Trophoblast cell (in vitro differentiated cells and primary cell): ENCODE results near the gene UCHL1.
"Not testable (repeated sequence)": the region's sequence is repeated elsewhere in the genome, so short reads cannot be mapped to it uniquely, and the experiment has no call there.

ENCODE experiments used
- DNase-seq, 2 donors: peaks; one replicate each; pipeline ENCODE4 v3.0.0-alpha.2; 2016
- H2AFZ ChIP-seq: 2 replicates; pipeline ENCODE4 v1.6.1; 2013; ENCODE audit warnings: low read length, moderate library complexity, mild to moderate bottlenecking; ENCODE audit not compliant: insufficient read depth, poor library complexity
- H2AK5ac ChIP-seq: 2 replicates; pipeline ENCODE4 v1.6.1; 2013; ENCODE audit warnings: mild to moderate bottlenecking, low read length
- H2BK120ac ChIP-seq: 2 replicates; pipeline ENCODE4 v1.6.1; 2013; ENCODE audit warnings: low read length, mild to moderate bottlenecking, moderate library complexity; ENCODE audit not compliant: insufficient read depth, poor library complexity
- H2BK12ac ChIP-seq: 2 replicates; pipeline ENCODE4 v1.6.1; 2013; ENCODE audit warnings: mild to moderate bottlenecking, low read length, moderate library complexity
- H2BK5ac ChIP-seq: 2 replicates; pipeline ENCODE4 v1.6.1; 2013; ENCODE audit warnings: low read length, low read depth, moderate library complexity, mild to moderate bottlenecking; ENCODE audit not compliant: poor library complexity
- H3K14ac ChIP-seq: 2 replicates; pipeline ENCODE4 v1.6.1; 2013; ENCODE audit warnings: mild to moderate bottlenecking, low read length
- H3K18ac ChIP-seq: 2 replicates; pipeline ENCODE4 v1.6.1; 2013; ENCODE audit warnings: mild to moderate bottlenecking, low read length
- H3K23ac ChIP-seq: 2 replicates; pipeline ENCODE4 v1.6.1; 2013; ENCODE audit warnings: low read length
- H3K27ac ChIP-seq: 2 replicates; pipeline ENCODE4 v1.5.1; 2013; ENCODE audit warnings: low read depth, mild to moderate bottlenecking, inconsistent platforms, low read length, moderate library complexity
- H3K27me3 ChIP-seq: 2 replicates; pipeline ENCODE4 v1.6.1; 2013; ENCODE audit warnings: inconsistent platforms, mild to moderate bottlenecking, low read length, moderate library complexity; ENCODE audit not compliant: insufficient read depth
- H3K36me3 ChIP-seq, 2 experiments: 1 replicate in 1 of 2; 2 replicates in 1 of 2; pipeline ENCODE4 v1.6.1; 2013; ENCODE audit warnings: low read length in 2 of 2, mild to moderate bottlenecking in 2 of 2, moderate library complexity in 1 of 2; ENCODE audit not compliant: insufficient read depth in 2 of 2, control insufficient read depth in 1 of 2
- H3K4ac ChIP-seq: 2 replicates; pipeline ENCODE4 v1.6.1; 2013; ENCODE audit warnings: low read depth, mild to moderate bottlenecking, low read length, moderate library complexity
- H3K4me1 ChIP-seq, 2 experiments: 1 replicate in 1 of 2; 2 replicates in 1 of 2; pipeline ENCODE4 v1.6.1; 2013; ENCODE audit warnings: low read length in 2 of 2, mild to moderate bottlenecking in 2 of 2, moderate library complexity in 1 of 2; ENCODE audit not compliant: insufficient read depth in 2 of 2, control insufficient read depth in 1 of 2
- H3K4me2 ChIP-seq: 2 replicates; pipeline ENCODE4 v1.6.1; 2013; ENCODE audit warnings: inconsistent platforms, mild to moderate bottlenecking, low read length, moderate library complexity
- H3K4me3 ChIP-seq: 2 replicates; pipeline ENCODE4 v1.5.1; 2013; ENCODE audit warnings: mild to moderate bottlenecking, low read depth, low read length, inconsistent platforms
- H3K79me1 ChIP-seq: one replicate; pipeline ENCODE4 v1.6.1; 2013; ENCODE audit warnings: low read length
- H3K79me2 ChIP-seq: 2 replicates; pipeline ENCODE4 v1.6.1; 2013; ENCODE audit warnings: low read length, mild to moderate bottlenecking; ENCODE audit not compliant: control insufficient read depth, insufficient read depth, poor library complexity
- H3K9ac ChIP-seq: 2 replicates; pipeline ENCODE4 v1.6.1; 2013; ENCODE audit warnings: mild to moderate bottlenecking, low read length
- H3K9me3 ChIP-seq: 2 replicates; pipeline ENCODE4 v1.6.1; 2013; ENCODE audit warnings: low read depth, mild to moderate bottlenecking, control low read depth, inconsistent platforms, low read length; ENCODE audit not compliant: insufficient read depth
- H4K12ac ChIP-seq: 2 replicates; pipeline ENCODE4 v1.6.1; 2013; ENCODE audit warnings: low read depth, mild to moderate bottlenecking, low read length, moderate library complexity
- H4K8ac ChIP-seq: 2 replicates; pipeline ENCODE4 v1.6.1; 2013; ENCODE audit warnings: low read depth, mild to moderate bottlenecking, low read length, moderate library complexity
- H4K91ac ChIP-seq: one replicate; pipeline ENCODE4 v1.6.1; 2013; ENCODE audit warnings: low read depth, mild to moderate bottlenecking, low read length, moderate library complexity
- WGBS: extraction: QIAGEN DNeasy Blood & Tissue Kit; methylation state at CpG from one replicate; pipeline ENCODE4 v1.1.7; 2013; ENCODE audit warnings: missing lambda C conversion rate; ENCODE audit not compliant: insufficient read length, insufficient coverage; ENCODE audit errors: extremely low coverage; 5-methylcytosine and 5-hydroxymethylcytosine counted together

Gene UCHL1

DNA sequence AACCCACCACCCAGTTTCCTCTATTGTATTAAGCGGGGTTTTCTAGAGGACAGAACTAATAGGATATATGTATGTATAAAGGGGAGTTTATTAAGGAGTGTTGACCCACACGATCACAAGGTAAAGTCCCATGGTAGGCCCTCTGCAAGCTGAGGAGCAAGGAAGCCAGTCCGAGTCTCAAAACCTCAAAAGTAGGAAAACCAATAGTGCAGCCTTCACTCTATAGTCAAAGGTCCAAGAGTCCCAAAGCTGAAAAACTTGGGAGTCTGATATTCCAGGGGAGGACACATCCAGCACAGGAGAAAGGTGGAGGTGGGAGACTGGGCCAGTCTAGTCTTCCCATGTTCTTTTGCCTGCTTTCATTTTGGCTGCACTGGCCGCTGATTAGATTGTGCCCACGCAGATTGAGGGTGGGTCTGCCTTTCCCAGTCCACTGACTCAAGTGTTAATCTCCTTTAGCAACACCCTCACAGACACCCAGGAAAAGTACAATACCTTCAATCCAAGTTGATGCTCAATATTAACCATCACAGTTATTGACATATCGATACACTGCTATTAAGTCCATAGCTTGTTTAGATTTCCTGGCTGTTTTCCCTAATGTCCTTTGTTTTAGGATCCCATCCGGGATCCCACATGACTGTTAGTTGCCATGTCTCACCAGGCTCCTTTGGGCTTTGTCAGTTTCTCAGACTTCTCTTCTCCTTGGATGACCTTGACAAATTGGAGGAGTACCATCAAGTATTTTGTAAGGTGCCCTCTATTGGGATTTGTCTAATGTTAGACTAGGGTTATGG, 12.2 kb downstream of the UCHL1 start:
- H3K4me1 ChIP-seq: no peaks in the 10 kb centered on the region
- no peak overlapping the region for H2BK120ac ChIP-seq
- H3K14ac ChIP-seq: no peak overlapping the region
- DNase-seq: no peak
- H3K4me2 ChIP-seq: no peak overlapping the region
- H2BK5ac ChIP-seq: no peak overlapping the region
- no peaks in the 10 kb centered on the region for H3K27me3 ChIP-seq
- H4K8ac ChIP-seq: no peak overlapping the region
- no peak overlapping the region for H3K9ac ChIP-seq
- H3K4me3 ChIP-seq: no peak overlapping the region
- H3K4ac ChIP-seq: no peak overlapping the region
- no peaks in the 10 kb centered on the region for H3K79me1 ChIP-seq
- no CpG with 5 or more reads among the region's 7 CpGs for WGBS
- H2AFZ ChIP-seq: no peak overlapping the region
- no peak overlapping the region for H2BK12ac ChIP-seq
- H2AK5ac ChIP-seq: no peak overlapping the region
- no peak overlapping the region for H3K18ac ChIP-seq
- H3K27ac ChIP-seq: no peak overlapping the region
- H3K23ac ChIP-seq: no peak overlapping the region
- H3K79me2 ChIP-seq: no peaks in the 10 kb centered on the region
- H3K9me3 ChIP-seq: no peaks in the 10 kb centered on the region
- H3K36me3 ChIP-seq: peaks cover 0 to 3% of the 10 kb centered on the region in 2 experiments
- no peak overlapping the region for H4K12ac ChIP-seq
- no peak overlapping the region for H4K91ac ChIP-seq

DNA sequence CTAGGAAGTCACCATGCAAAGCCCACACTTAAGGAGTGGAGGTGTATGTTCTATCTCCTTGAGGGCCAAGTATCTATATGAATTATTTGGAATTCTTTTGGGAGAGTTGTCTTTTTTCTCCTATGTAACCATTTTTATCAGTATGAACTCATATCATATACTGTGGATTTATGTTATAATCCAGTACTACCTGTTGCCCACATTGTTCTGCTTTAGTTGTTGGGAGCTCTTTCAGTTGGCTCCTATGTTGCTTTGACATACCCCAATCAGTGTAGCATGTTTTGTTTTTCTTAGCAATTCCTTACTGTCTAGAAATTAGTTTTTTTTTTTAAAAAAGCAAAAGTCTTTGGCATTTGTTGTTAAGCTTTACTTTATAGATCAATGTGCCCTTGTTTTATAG, 13.0 kb downstream of the UCHL1 start:
- H2BK5ac ChIP-seq: no peak overlapping the region

DNA sequence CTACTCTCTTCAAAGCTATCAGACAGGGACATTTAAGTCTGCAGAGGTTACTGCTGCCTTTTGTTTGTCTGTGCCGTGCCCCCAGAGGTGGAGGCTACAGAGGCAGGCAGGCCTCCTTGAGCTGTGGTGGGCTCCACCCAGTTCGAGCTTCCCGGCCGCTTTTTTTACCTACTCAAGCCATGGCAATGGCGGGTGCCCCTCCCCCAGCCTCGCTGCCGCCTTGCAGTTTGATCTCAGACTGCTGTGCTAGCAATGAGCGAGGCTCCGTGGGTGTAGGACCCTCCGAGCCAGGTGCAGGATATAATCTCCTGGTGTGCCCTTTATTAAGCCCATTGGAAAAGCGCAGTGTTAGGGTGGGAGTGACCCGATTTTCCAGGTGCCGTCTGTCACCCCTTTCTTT, 19.2 kb downstream of the UCHL1 start:
- H3K9me3 ChIP-seq, H3K9ac ChIP-seq, H2BK5ac ChIP-seq, H3K27ac ChIP-seq, H4K12ac ChIP-seq, H3K18ac ChIP-seq, H3K4ac ChIP-seq, H3K79me2 ChIP-seq, H3K4me1 ChIP-seq, H3K79me1 ChIP-seq, H2BK12ac ChIP-seq, H3K4me2 ChIP-seq, H3K14ac ChIP-seq, DNase-seq, H2AFZ ChIP-seq, H3K4me3 ChIP-seq, H2BK120ac ChIP-seq, H3K23ac ChIP-seq, H2AK5ac ChIP-seq, H3K36me3 ChIP-seq, H4K8ac ChIP-seq, H3K27me3 ChIP-seq, H4K91ac ChIP-seq: not testable (repeated sequence)
- WGBS: no CpG with 5 or more reads among the region's 13 CpGs

More for the DNA sequence above, 13.0 kb downstream of the UCHL1 start:
- Histone ChIP-seq H3K27ac (no peak overlapping the region), H2AK5ac (no peak overlapping the region), H2BK120ac (no peak overlapping the region), H4K8ac (no peak overlapping the region), H3K4me1 (no peaks in the 10 kb centered on the region), H2AFZ (no peak overlapping the region), H4K91ac (no peak overlapping the region), H3K36me3 (peaks cover 0 to 2% of the 10 kb centered on the region in 2 experiments), H3K23ac (no peak overlapping the region), H3K79me2 (no peaks in the 10 kb centered on the region), H3K9me3 (no peaks in the 10 kb centered on the region), H4K12ac (no peak overlapping the region), H3K4ac (no peak overlapping the region), H3K9ac (no peak overlapping the region), H3K14ac (no peak overlapping the region), H3K4me2 (no peak overlapping the region), H3K4me3 (no peak overlapping the region), H3K79me1 (no peaks in the 10 kb centered on the region), H3K18ac (no peak overlapping the region), H2BK12ac (no peak overlapping the region), H3K27me3 (no peaks in the 10 kb centered on the region)
- DNase-seq: no peak

DNA sequence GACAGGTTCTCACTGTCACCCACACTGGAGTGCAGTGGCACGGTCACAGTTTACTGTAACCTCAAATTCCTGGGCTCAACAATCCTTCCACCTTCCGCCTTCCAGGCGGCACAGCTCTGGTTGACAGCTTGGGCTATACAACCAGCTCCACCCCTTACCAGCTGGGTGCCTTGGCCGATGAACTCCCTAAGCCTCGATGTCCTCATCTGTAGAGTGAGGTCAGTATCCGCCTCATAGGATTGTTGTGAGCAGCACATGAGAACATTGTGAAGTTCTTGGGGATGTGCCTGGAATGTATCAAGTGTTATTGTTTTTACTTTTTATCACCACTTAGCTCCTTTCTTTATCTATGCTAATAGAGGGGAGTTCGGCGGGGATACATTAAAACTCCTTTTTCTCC, 23.3 kb downstream of the UCHL1 start:
- Histone ChIP-seq H3K27ac (no peak overlapping the region), H3K79me2 (no peaks in the 10 kb centered on the region), H3K4me2 (no peak overlapping the region), H3K36me3 (no peaks in the 10 kb centered on the region), H2BK5ac (no peak overlapping the region), H2AK5ac (peak overlapping the region; percentile 61), H4K12ac (no peak overlapping the region), H3K4ac (no peak overlapping the region), H3K14ac (no peak overlapping the region), H2BK12ac (no peak overlapping the region), H3K79me1 (no peaks in the 10 kb centered on the region), H3K9ac (no peak overlapping the region), H3K27me3 (no peaks in the 10 kb centered on the region), H3K18ac (no peak overlapping the region), H3K4me1 (peaks cover 0 to 1% of the 10 kb centered on the region in 2 experiments), H4K91ac (no peak overlapping the region), H3K9me3 (peaks cover 2% of the 10 kb centered on the region), H3K4me3 (no peak overlapping the region), H2AFZ (no peak overlapping the region), H4K8ac (no peak overlapping the region), H3K23ac (no peak overlapping the region), H2BK120ac (no peak overlapping the region)
- no peak for DNase-seq
- no CpG with 5 or more reads among the region's 8 CpGs for WGBS
